Mononuclear cell (primary cell): ENCODE data around the gene ZNF624. TPM values are rescaled to one million over a fixed set of nuclear protein-coding genes. Genes with fewer than 3 reads are reported as not detected.

Source experiments
- H3K27me3 ChIP-seq: 2 replicates; pipeline ENCODE4 v1.6.0; 2011; ENCODE audit warnings: low read length, control low read depth; ENCODE audit not compliant: insufficient read depth
- H3K4me1 ChIP-seq: 2 replicates; pipeline ENCODE4 v1.5.1; 2011; ENCODE audit warnings: mild to moderate bottlenecking, low read length, control low read depth; ENCODE audit not compliant: insufficient read depth
- H3K4me3 ChIP-seq: 2 replicates; pipeline ENCODE4 v1.5.1; 2011; ENCODE audit warnings: mild to moderate bottlenecking, low read length, moderate library complexity
- H3K9me3 ChIP-seq: 2 replicates; pipeline ENCODE4 v1.5.1; 2011; ENCODE audit warnings: low read depth, mild to moderate bottlenecking, control low read depth, low read length
- total RNA-seq: library from RNA; depleted of rRNA; stranded (reverse); fragments of >200 nt; gene quantifications from one replicate; pipeline ENCODE4 v1.2.3, GENCODE V29; 2012

The ZNF624 gene
- total RNA-seq, 1 donor = 5.2 TPM

DNA sequence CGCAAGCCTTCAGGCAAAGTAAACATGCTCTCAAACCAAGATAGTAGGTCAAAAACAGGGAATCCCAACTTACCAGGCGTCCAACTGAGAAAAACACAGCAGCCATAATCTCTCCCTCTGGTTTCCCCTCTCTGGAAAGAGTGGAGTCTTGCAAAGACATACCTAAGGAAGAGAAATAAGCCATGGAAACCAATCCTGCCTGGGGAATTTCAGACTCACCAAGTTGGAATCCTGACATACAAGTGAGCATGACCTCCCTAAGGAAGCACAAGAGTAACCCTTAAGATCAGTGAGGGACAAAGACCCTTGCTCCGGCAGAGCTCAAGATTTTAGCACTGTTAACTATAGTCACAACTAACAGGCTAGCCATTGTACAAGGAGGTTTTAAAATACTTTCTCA lies 4.1 kb downstream of the ZNF624 start:
- no peaks in the 10 kb centered on the region for H3K27me3 ChIP-seq
- peaks cover 7% of the 10 kb centered on the region for H3K4me1 ChIP-seq
- H3K9me3 ChIP-seq = no peaks in the 10 kb centered on the region

DNA sequence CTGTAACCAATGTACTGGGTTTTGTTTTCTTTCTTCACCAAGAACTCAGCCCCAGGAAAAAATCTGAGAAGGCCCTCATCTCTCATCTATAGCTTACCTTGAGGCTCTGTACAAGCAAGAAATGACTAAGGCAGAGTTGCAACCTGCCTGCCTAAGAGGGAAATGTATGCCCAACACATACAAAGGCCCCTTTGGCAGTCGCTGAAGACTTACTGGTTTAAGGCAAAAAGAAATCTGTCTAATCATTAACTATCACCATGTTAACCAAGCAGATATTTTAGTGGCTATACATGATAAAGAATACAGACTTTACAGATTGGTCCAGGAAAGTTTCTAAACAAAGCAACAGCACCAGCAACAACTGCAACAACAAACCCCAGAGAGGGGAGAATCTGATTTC lies 14.2 kb downstream of the ZNF624 start:
- no peaks in the 10 kb centered on the region for H3K4me1 ChIP-seq
- no peaks in the 10 kb centered on the region for H3K27me3 ChIP-seq
- H3K4me3 ChIP-seq = no peak overlapping the region
- peaks cover 17% of the 10 kb centered on the region for H3K9me3 ChIP-seq

More for the DNA sequence above, 4.1 kb downstream of the ZNF624 start:
- H3K4me3 ChIP-seq = no peak overlapping the region

GRCh38 chr17:16623282-16623681 lies 30.4 kb downstream of the ZNF624 start:
- Histone ChIP-seq H3K27me3 (no peaks in the 10 kb centered on the region), H3K4me1 (no peaks in the 10 kb centered on the region), H3K9me3 (peaks cover 84% of the 10 kb centered on the region), H3K4me3 (no peak overlapping the region)

DNA sequence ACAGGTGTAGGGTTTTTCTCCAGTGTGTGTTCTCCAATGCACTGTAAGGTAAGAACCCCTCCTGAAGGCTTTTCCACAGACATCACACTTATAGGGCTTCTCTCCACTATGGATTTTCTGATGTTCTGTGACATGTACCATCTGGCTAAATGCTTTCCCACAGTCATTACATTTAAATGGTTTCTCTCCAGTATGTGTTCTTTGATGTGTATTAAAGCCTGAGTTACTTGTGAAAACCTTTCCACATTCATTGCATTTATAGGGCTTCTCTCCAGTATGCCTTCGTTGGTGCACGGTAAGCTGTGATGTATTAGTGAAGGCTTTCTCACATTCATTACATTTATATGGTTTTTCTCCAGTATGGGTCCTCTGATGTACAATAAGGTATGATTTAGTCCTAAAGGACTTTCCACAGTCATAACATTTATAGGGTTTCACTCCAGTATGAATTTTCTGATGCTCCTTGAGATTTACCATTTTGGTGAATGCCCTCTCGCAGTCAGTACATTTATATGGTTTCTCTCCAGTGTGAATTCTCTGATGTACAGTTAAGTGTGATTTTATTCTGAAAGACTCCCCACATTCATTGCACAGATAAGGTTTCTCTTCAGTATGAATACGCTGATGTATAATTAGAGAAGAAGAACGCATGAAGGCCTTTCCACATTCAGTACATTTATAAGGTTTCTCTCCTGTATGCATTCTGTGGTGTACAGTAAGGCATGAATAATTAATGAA lies 30.9 kb downstream of the ZNF624 start:
- H3K4me3 ChIP-seq = no peak overlapping the region
- peaks cover 82% of the 10 kb centered on the region for H3K9me3 ChIP-seq
- H3K27me3 ChIP-seq = no peaks in the 10 kb centered on the region
- H3K4me1 ChIP-seq = no peaks in the 10 kb centered on the region

GRCh38 chr17:16617481-16618060 lies 36.1 kb downstream of the ZNF624 start:
- Histone ChIP-seq H3K4me1 (no peaks in the 10 kb centered on the region), H3K27me3 (no peaks in the 10 kb centered on the region), H3K4me3 (no peak overlapping the region), H3K9me3 (peaks cover 48% of the 10 kb centered on the region)

GRCh38 chr17:16599537-16599936 lies 54.1 kb downstream of the ZNF624 start:
- H3K27me3 ChIP-seq = no peaks in the 10 kb centered on the region
- H3K4me3 ChIP-seq = no peak overlapping the region
- H3K9me3 ChIP-seq = peaks cover 8% of the 10 kb centered on the region
- no peaks in the 10 kb centered on the region for H3K4me1 ChIP-seq

GRCh38 chr17:16593356-16594102 lies 60.1 kb downstream of the ZNF624 start:
- peaks cover 13% of the 10 kb centered on the region for H3K27me3 ChIP-seq
- peaks cover 6% of the 10 kb centered on the region for H3K4me1 ChIP-seq
- no peak overlapping the region for H3K4me3 ChIP-seq
- H3K9me3 ChIP-seq = peaks cover 7% of the 10 kb centered on the region

DNA sequence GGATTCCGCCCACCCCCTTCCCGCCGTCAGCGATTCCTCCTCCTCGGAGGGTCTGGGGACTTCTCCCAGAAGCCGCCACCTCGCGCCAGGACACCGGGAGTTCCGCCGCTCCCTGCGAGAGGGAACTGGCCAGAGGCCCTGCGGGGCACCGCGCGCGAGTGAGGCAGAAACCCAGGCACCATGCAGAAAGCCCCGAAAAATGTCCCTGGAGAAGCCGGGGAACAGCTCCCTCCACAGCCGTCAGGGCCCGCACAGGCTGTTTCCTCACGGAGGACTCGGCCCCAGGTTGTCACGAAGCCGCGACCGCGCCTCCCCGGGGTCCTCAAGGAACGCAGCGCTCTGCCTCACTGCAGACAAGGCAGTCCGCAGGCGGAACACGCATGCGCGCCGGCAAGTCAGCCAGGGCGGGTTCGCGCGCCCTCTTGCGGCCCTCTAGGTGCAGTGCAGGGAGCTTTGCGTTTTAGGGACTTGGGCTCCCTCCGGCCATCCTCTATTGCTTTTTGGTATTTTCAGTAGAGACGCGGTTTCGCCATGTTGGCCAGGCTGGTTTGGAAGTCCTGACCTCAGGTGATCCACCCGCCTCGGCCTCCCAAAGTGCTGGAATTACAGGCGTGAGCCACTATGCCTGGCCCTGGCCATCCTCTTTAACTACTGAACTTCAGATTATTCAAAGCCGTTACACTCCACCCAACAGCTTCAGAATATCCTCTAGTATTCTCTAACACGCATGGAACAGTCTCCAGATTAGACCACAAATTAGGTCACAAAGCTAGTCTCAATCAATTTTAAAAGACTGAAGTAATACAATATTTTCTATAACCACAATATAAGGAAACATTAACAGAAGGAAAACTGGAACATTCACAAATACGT lies 64.3 kb downstream of the ZNF624 start:
- Histone ChIP-seq H3K4me3 (peak overlapping the region; percentile 37), H3K27me3 (peaks cover 25% of the 10 kb centered on the region), H3K9me3 (peaks cover 7% of the 10 kb centered on the region), H3K4me1 (peaks cover 11% of the 10 kb centered on the region)

GRCh38 chr17:16585796-16586195 lies 67.9 kb downstream of the ZNF624 start:
- Histone ChIP-seq H3K27me3 (peaks cover 32% of the 10 kb centered on the region), H3K4me3 (no peak overlapping the region), H3K4me1 (peaks cover 19% of the 10 kb centered on the region), H3K9me3 (no peaks in the 10 kb centered on the region)

- H3K27me3 ChIP-seq = peaks cover 28% of the 10 kb centered on the region
- H3K9me3 ChIP-seq = no peaks in the 10 kb centered on the region
- peaks cover 19% of the 10 kb centered on the region for H3K4me1 ChIP-seq
- H3K4me3 ChIP-seq = peak overlapping the region; percentile 12
Observed at GRCh38 chr17:16584273-16584995, 69.2 kb downstream of the ZNF624 start.

DNA sequence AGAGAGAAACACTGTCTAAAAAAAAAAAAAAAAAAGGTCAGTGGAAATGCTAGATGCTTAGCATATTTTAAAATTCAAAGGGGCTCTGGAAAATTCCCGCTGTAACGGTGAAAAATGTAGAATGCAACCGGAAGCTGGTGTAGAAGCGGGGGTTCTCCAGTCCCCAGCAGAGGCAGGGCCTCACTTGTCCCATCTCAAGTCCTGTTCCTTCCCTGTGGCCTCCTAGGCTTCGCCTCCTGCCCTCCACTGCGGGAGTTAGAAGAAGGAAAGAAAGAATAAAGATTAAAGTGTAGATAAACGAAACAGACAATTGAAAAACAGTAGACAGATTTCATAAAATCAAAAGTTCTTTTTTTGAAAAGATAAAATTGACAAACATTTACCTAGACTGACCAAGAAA lies 69.9 kb downstream of the ZNF624 start:
- peaks cover 16% of the 10 kb centered on the region for H3K4me1 ChIP-seq
- H3K9me3 ChIP-seq = no peaks in the 10 kb centered on the region
- H3K4me3 ChIP-seq = no peak overlapping the region
- H3K27me3 ChIP-seq = peaks cover 29% of the 10 kb centered on the region

- Histone ChIP-seq H3K27me3 (no peaks in the 10 kb centered on the region), H3K4me3 (no peak overlapping the region), H3K4me1 (peaks cover 11% of the 10 kb centered on the region), H3K9me3 (no peaks in the 10 kb centered on the region)
Observed at GRCh38 chr17:16573466-16573865, 80.2 kb downstream of the ZNF624 start.
